T-cell (primary cell): ENCODE measurements around the gene LMX1A. TPM values are rescaled to one million over a fixed set of nuclear protein-coding genes. Genes with fewer than 3 reads are reported as not detected.

ENCODE experiments used
- ATAC-seq, 4 experiments: fragments of 200-7000 bp in 3 of 4; fragments of 150-1000 bp in 1 of 4; cut with Tn5 transposase; replicated peaks in 1 of 4; 1 replicate in 3 of 4; 2 replicates in 1 of 4; pipeline ENCODE4 v1.10.0; 2021; ENCODE audit warnings: moderate library complexity in 3 of 4, mild to moderate bottlenecking in 2 of 4, moderate number of reproducible peaks in 1 of 4
- CTCF ChIA-PET, 2 donors: fragments of 300-600 bp; sonication (Branson Sonifier 250); formaldehyde crosslinking; loops; one replicate each; lab custom pipeline; 2022; ENCODE audit warnings: antibody characterized with exemption in 2 of 2; lab: Charles Lee
- POLR2A ChIA-PET, 2 donors: fragments of 300-600 bp; sonication (Branson Sonifier 250); formaldehyde crosslinking; loops; one replicate each; lab custom pipeline; 2022; ENCODE audit warnings: antibody characterized with exemption in 2 of 2; lab: Charles Lee
- DNase-seq, 35 experiments: peaks; one replicate each; pipeline versions ENCODE4 v3.0.0 to v3.0.0-alpha.2; 2013 to 2023
- H3K27ac ChIP-seq: one replicate; pipeline ENCODE4 v1.5.1; 2013; ENCODE audit warnings: low read length
- H3K27me3 ChIP-seq, 2 experiments: replicated peaks in 1 of 2; 1 replicate in 1 of 2; 2 replicates in 1 of 2; pipeline versions ENCODE4 v1.6.1 to v1.7.0; 2013; ENCODE audit warnings: low read length in 1 of 2, mixed read lengths in 1 of 2; ENCODE audit not compliant: control insufficient read depth in 2 of 2, insufficient read depth in 2 of 2; ENCODE audit errors: extremely low read depth in 1 of 2
- H3K36me3 ChIP-seq, 2 donors: 1 replicate in 1 of 2; 2 replicates in 1 of 2; pipeline versions ENCODE4 v1.6.1 to v1.7.0; 2013; ENCODE audit warnings: low read length in 1 of 2; ENCODE audit not compliant: control insufficient read depth in 2 of 2, insufficient read depth in 1 of 2; ENCODE audit errors: extremely low read depth in 1 of 2
- H3K4me1 ChIP-seq, 2 experiments: 1 replicate in 1 of 2; 2 replicates in 1 of 2; pipeline versions ENCODE4 v1.6.1 to v1.7.0; 2013; ENCODE audit warnings: low read length in 2 of 2, mixed read lengths in 1 of 2; ENCODE audit not compliant: insufficient read depth in 2 of 2, control insufficient read depth in 1 of 2; ENCODE audit errors: extremely low read depth in 1 of 2
- H3K4me3 ChIP-seq, 2 donors: 1 replicate in 1 of 2; 2 replicates in 1 of 2; pipeline versions ENCODE4 v1.5.1 to v1.7.0; 2013; ENCODE audit warnings: mild to moderate bottlenecking in 2 of 2, low read length in 1 of 2, moderate library complexity in 1 of 2; ENCODE audit not compliant: control insufficient read depth in 1 of 2; ENCODE audit errors: extremely low read depth in 1 of 2
- H3K9me3 ChIP-seq: 2 replicates; pipeline ENCODE4 v1.7.0; 2013
- H3K27ac Mint-ChIP-seq, 2 donors: one replicate each; pipeline ENCODE4 v1.8.0; 2020 to 2021; ENCODE audit warnings: mild to moderate bottlenecking in 2 of 2, mixed read lengths in 2 of 2
- H3K27me3 Mint-ChIP-seq, 2 donors: one replicate each; pipeline ENCODE4 v1.8.0; 2021 to 2022; ENCODE audit warnings: mixed read lengths in 2 of 2
- H3K36me3 Mint-ChIP-seq: one replicate; pipeline ENCODE4 v1.8.0; 2021; ENCODE audit warnings: mixed read lengths
- H3K4me1 Mint-ChIP-seq, 3 donors: one replicate each; pipeline ENCODE4 v1.8.0; 2020 to 2022; ENCODE audit warnings: mixed read lengths in 3 of 3, mild to moderate bottlenecking in 1 of 3
- H3K4me3 Mint-ChIP-seq, 3 donors: one replicate each; pipeline ENCODE4 v1.8.0; 2020 to 2022; ENCODE audit warnings: mild to moderate bottlenecking in 3 of 3, mixed read lengths in 3 of 3, moderate library complexity in 3 of 3
- H3K9me3 Mint-ChIP-seq, 3 donors: one replicate each; pipeline ENCODE4 v1.8.0; 2020 to 2022; ENCODE audit warnings: mixed read lengths in 3 of 3
- WGBS: methylation state at CpG from one replicate; pipeline ENCODE4 v1.1.5; 2013; ENCODE audit warnings: missing lambda C conversion rate; ENCODE audit not compliant: insufficient coverage; 5-methylcytosine and 5-hydroxymethylcytosine counted together
- total RNA-seq, 35 experiments: library from RNA in 6 of 35; stranded (reverse) in 6 of 35; fragments of 120-200 nt in 1 of 35; gene quantifications; one replicate each; pipeline versions ENCODE4 v1.2.1 to v1.2.4 and lab custom pipeline; 2013 to 2026

LMX1A gene
- total RNA-seq, 5 donors from 2014 or later (not counting 1 experiment from before 2014, with no cell fraction given): not detected

- Histone ChIP-seq H3K27me3 (peaks cover 0 to 2% of the 10 kb centered on the region in 2 experiments), H3K36me3 (no peaks in the 10 kb centered on the region), H3K4me1 (no peaks in the 10 kb centered on the region), H3K27ac (no peak overlapping the region), H3K9me3 (no peaks in the 10 kb centered on the region), H3K4me3 (no peak overlapping the region)
- no peak overlapping the region for H3K27ac Mint-ChIP-seq
- no peaks in the 10 kb centered on the region for H3K4me1 Mint-ChIP-seq
- DNase-seq (no peak), ATAC-seq (no peak)
- H3K27me3 Mint-ChIP-seq: peaks cover 4 to 7% of the 10 kb centered on the region in 2 donors
- H3K9me3 Mint-ChIP-seq: peaks cover 0 to 7% (median 0%) of the 10 kb centered on the region in 3 donors
- H3K4me3 Mint-ChIP-seq: no peak overlapping the region
- CTCF ChIA-PET: interaction anchor here in 1 of 2 donors (0.5 kb wide), 1 partner anchor 80 kb away, joined by 3 read pairs; no protein-coding TSS in a partner anchor
- WGBS: 14% methylated on average over 1 of the region's 2 CpGs
- POLR2A ChIA-PET: no interaction called here
- H3K36me3 Mint-ChIP-seq: no peaks in the 10 kb centered on the region
Measured at GRCh38 chr1:165228111-165228655, 128.3 kb downstream of the LMX1A start.

- Mint-ChIP-seq H3K36me3 (no peaks in the 10 kb centered on the region), H3K9me3 (peaks cover 0 to 10% (median 0%) of the 10 kb centered on the region in 3 donors), H3K4me3 (no peak overlapping the region), H3K27me3 (peaks cover 0 to 10% of the 10 kb centered on the region in 2 donors), H3K27ac (no peak overlapping the region), H3K4me1 (no peaks in the 10 kb centered on the region)
- no peak overlapping the region for H3K4me3 ChIP-seq
- ChIA-PET POLR2A (no interaction called here), CTCF (no interaction called here)
- ATAC-seq: no peak
- no peaks in the 10 kb centered on the region for H3K9me3 ChIP-seq
- DNase-seq: no peak
- no peaks in the 10 kb centered on the region for H3K27me3 ChIP-seq
- H3K27ac ChIP-seq: no peak overlapping the region
- no peaks in the 10 kb centered on the region for H3K4me1 ChIP-seq
- no peaks in the 10 kb centered on the region for H3K36me3 ChIP-seq
- WGBS: 62% methylated on average over 2 of the region's 2 CpGs
Measured at GRCh38 chr1:165226326-165226725, 130.2 kb downstream of the LMX1A start.

GRCh38 chr1:165225650-165226049, 130.9 kb downstream of the LMX1A start:
- H3K36me3 ChIP-seq: no peaks in the 10 kb centered on the region
- CTCF ChIA-PET: no interaction called here
- no peaks in the 10 kb centered on the region for H3K4me1 Mint-ChIP-seq
- H3K4me3 ChIP-seq: no peak overlapping the region
- ATAC-seq (no peak), DNase-seq (no peak)
- H3K27ac Mint-ChIP-seq: no peak overlapping the region
- peaks cover 0 to 10% (median 0%) of the 10 kb centered on the region in 3 donors for H3K9me3 Mint-ChIP-seq
- no CpG with 5 or more reads among the region's 1 CpG for WGBS
- H3K27me3 ChIP-seq: no peaks in the 10 kb centered on the region
- H3K9me3 ChIP-seq: no peaks in the 10 kb centered on the region
- H3K4me3 Mint-ChIP-seq: no peak overlapping the region
- no peaks in the 10 kb centered on the region for H3K4me1 ChIP-seq
- no peaks in the 10 kb centered on the region for H3K36me3 Mint-ChIP-seq
- peaks cover 0 to 10% of the 10 kb centered on the region in 2 donors for H3K27me3 Mint-ChIP-seq
- POLR2A ChIA-PET: no interaction called here
- no peak overlapping the region for H3K27ac ChIP-seq

- ChIA-PET CTCF (no interaction called here), POLR2A (no interaction called here)
- no peak for ATAC-seq
- no peak overlapping the region for H3K4me3 Mint-ChIP-seq
- H3K27ac Mint-ChIP-seq: no peak overlapping the region
- Histone ChIP-seq H3K27ac (no peak overlapping the region), H3K4me3 (no peak overlapping the region), H3K9me3 (no peaks in the 10 kb centered on the region), H3K36me3 (no peaks in the 10 kb centered on the region), H3K27me3 (no peaks in the 10 kb centered on the region), H3K4me1 (no peaks in the 10 kb centered on the region)
- DNase-seq: no peak
- H3K9me3 Mint-ChIP-seq: peaks cover 0 to 10% (median 0%) of the 10 kb centered on the region in 3 donors
- H3K36me3 Mint-ChIP-seq: no peaks in the 10 kb centered on the region
- H3K27me3 Mint-ChIP-seq: peaks cover 0 to 13% of the 10 kb centered on the region in 2 donors
- no peaks in the 10 kb centered on the region for H3K4me1 Mint-ChIP-seq
- no CpG with 5 or more reads among the region's 3 CpGs for WGBS
Measured at GRCh38 chr1:165225062-165225461, 131.5 kb downstream of the LMX1A start.

- Histone ChIP-seq H3K4me1 (no peaks in the 10 kb centered on the region), H3K27me3 (no peaks in the 10 kb centered on the region), H3K36me3 (no peaks in the 10 kb centered on the region), H3K27ac (no peak overlapping the region), H3K9me3 (no peaks in the 10 kb centered on the region), H3K4me3 (no peak overlapping the region)
- no peak for ATAC-seq
- ChIA-PET CTCF (no interaction called here), POLR2A (no interaction called here)
- H3K27me3 Mint-ChIP-seq: peaks cover 3 to 19% of the 10 kb centered on the region in 2 donors
- H3K4me3 Mint-ChIP-seq: no peak overlapping the region
- no CpG with 5 or more reads among the region's 2 CpGs for WGBS
- H3K4me1 Mint-ChIP-seq: no peaks in the 10 kb centered on the region
- no peak overlapping the region for H3K27ac Mint-ChIP-seq
- H3K9me3 Mint-ChIP-seq: peaks cover 0 to 10% (median 0%) of the 10 kb centered on the region in 3 donors
- no peak for DNase-seq
- no peaks in the 10 kb centered on the region for H3K36me3 Mint-ChIP-seq
Measured at GRCh38 chr1:165224504-165224903, 132.0 kb downstream of the LMX1A start.

DNA sequence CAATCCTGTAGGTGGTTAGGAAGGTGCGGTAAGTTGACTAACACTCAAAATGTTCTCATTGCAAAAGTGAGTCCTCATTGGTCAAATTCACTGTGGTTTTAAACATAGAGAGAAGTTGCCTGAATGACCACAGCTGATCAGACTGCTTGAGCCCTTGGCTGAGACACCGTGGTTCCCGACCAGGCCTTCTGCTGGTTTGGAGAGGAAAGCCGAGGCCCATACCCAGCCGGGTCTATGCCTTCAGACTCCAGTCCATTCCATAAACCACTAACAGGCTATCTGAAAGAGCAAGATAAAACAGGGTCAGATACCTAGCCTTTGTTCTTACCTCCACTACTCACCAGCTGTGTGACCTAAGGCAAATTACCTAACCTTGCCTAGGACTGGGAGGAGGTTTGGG, 133.9 kb downstream of the LMX1A start:
- Histone ChIP-seq H3K9me3 (no peaks in the 10 kb centered on the region), H3K4me3 (no peak overlapping the region), H3K4me1 (no peaks in the 10 kb centered on the region), H3K36me3 (no peaks in the 10 kb centered on the region), H3K27me3 (no peaks in the 10 kb centered on the region), H3K27ac (no peak overlapping the region)
- 70% methylated on average over 4 of the region's 5 CpGs for WGBS
- DNase-seq (no peak), ATAC-seq (no peak)
- H3K9me3 Mint-ChIP-seq: peaks cover 0 to 10% (median 0%) of the 10 kb centered on the region in 3 donors
- no peak overlapping the region for H3K27ac Mint-ChIP-seq
- peaks cover 8 to 33% of the 10 kb centered on the region in 2 donors for H3K27me3 Mint-ChIP-seq
- CTCF ChIA-PET: interaction anchor here in 1 of 2 donors (0.6 kb wide), 1 partner anchor 23 kb away, joined by 5 read pairs; no protein-coding TSS in a partner anchor
- H3K36me3 Mint-ChIP-seq: no peaks in the 10 kb centered on the region
- H3K4me1 Mint-ChIP-seq: no peaks in the 10 kb centered on the region
- POLR2A ChIA-PET: no interaction called here
- H3K4me3 Mint-ChIP-seq: no peak overlapping the region
